SKM-1 (cell line): Measurements from ENCODE around the gene CEP19.

Experiments used
- DNase-seq: peaks from one replicate; lab custom pipeline; 2025; ENCODE audit not compliant: unreplicated experiment; lab: John Stamatoyannopoulos, UW

CEP19 gene

GRCh38 chr3:196667056-196667825 lies 44.8 kb downstream of the CEP19 start:
- no peak for DNase-seq

- DNase-seq, result peak; percentile 89
These were observed 45.8 kb downstream of the CEP19 start for GRCh38 chr3:196666001-196666867.

DNA sequence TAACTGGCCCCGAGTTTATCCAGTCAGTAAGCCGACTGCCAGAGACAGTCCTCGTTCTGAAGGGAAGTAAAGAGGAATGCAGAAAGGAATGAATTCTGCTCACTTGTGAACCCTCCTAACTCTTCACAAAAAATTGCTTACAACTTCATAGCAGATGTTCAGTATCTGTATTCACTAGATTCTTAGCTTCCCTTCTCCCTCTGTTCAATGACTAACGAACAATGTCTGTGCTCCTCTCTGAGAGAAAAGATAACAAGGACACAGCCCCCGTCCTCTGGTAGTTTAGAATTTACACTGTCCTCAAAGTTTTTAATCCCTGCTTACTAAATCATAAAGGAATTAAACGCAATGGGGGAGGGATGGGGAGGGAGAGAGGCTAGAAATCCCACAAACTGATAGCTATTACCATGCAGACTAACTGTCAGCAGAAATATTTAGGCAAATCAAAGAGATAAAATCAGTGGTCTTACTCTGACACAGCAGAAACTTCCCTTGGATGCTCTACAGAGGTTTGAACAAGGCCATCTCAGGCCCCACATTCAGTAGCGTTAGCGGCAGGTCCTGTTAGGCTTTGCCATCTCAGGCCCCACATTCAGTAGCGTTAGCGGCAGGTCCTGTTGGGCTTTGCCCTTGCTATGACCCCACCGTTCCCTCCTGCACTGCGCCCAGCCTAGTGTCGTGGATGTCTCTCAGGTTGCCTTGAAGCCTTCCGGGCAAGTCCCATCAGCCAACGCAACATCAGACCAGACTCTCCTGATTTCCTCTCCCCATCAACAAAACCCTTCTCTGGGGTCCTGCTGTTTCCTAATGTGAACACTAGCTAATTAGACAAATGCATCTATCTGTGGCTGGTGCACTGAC lies 49.1 kb downstream of the CEP19 start:
- DNase-seq, result no peak

GRCh38 chr3:196662033-196662432 lies 50.0 kb downstream of the CEP19 start:
- no peak for DNase-seq

DNA sequence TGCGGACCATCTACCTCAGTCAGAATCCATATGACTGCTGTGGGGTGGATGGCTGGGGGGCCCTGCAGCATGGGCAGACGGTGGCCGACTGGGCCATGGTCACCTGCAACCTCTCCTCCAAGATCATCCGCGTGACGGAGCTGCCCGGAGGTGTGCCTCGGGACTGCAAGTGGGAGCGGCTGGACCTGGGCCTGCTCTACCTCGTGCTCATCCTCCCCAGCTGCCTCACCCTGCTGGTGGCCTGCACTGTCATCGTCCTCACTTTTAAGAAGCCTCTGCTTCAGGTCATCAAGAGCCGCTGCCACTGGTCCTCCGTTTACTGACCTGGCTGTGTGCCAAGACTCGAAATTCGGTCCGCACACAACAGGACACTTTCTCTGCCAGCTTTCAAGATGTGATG lies 50.6 kb downstream of the CEP19 start:
- no peak for DNase-seq

- no peak for DNase-seq
These were observed 51.5 kb downstream of the CEP19 start for GRCh38 chr3:196660381-196661166.

GRCh38 chr3:196659901-196660351 lies 52.1 kb downstream of the CEP19 start:
- DNase-seq, result no peak
